GM21367 (cell line): ENCODE measurements around the gene PLEKHG4.

Source experiments
- ATAC-seq: cut with Tn5 transposase; IDR thresholded peaks from one replicate; pipeline ENCODE4 v1.9.1; 2021; ENCODE audit not compliant: unreplicated experiment

PLEKHG4 gene

DNA sequence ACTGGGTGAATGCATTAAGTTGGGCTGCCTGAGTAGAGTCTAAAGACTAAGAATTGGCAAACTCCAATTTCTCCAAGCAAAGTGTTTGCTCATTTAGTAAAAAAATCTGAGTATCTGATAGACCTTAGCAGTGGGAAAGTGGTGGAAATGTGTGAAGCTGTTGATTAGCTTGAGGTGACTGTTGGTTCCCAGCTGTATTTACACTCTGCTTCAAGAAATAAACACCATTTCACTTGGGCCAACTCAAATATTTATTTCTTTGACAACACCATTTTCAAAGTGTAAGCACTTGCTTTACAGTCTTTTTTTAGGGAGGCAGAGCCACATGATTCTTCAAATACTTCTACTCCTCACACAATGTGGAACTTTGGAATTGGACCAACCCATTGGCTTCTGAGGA lies 38.5 kb downstream of the PLEKHG4 start:
- no peak for ATAC-seq

DNA sequence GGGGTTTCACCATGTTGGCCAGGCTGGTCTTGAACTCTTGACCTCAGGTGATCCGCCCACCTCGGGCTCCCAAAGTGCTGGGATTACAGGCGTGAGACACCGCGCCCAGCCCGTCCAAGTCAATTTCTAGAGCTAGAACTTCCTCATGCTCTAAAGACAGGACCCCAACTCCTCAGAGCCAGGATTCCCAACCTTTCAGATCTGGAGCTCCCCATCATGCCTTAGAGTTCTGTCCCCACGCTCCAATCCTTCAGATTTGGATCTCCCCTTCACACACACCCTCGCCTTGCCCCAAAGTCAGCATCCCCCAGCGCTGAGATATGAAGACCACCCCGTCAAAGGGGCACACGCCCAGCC lies 46.8 kb downstream of the PLEKHG4 start:
- no peak for ATAC-seq

DNA sequence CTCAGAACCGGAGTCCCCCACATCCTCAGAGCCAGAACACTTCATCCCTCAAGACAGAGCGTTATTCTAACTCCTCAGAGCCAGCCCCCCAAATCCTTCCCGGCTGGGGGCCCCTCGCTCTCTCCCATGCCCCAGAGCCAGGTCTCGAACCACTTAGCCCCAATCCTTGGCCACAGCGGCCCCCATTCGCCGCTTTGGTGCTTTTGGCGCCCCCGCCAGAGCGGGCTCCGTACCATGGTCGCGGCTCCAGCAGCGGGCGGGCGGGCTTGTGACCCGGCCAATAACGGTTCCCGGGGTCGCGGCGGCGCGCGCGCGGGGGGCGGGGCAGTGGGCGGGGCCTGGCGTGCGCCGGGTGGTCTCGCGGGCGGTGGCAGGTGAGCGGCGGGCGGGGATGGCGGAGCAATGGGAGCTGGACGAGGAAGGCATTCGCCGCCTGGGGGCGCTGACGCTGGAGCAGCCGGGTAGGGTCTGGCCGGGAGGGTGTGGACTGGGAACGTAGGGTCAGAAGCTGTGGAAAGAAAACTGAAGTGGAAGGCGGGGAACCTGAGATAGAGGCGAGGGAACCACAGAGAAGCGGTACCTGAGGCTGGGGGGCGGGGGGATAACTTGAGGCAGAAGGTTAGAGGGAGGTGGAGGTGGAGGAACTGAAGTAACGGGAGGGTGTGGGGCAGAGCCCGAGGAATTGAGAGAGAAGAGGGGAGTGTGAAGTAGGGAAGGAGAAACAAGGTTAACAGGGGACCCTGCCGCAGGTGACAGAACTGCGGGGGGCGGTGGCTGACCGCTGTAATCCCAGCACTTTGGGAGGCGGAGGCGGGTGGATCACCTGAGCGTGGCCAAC lies 47.4 kb downstream of the PLEKHG4 start, which contains the start of the genes KCTD19 and LRRC36:
Gene KCTD19, minus strand, starts transcription at position 270 of the 838 bp plus-strand sequence. Its CDS starts 34 bp downstream, at position 236.
Gene LRRC36, plus strand, starts transcription at position 344 of the 838 bp plus-strand sequence. Its CDS starts 48 bp downstream, at position 392.
- ATAC-seq: no peak

- no peak for ATAC-seq
Measured at GRCh38 chr16:67327743-67328142, 48.4 kb downstream of the PLEKHG4 start.

DNA sequence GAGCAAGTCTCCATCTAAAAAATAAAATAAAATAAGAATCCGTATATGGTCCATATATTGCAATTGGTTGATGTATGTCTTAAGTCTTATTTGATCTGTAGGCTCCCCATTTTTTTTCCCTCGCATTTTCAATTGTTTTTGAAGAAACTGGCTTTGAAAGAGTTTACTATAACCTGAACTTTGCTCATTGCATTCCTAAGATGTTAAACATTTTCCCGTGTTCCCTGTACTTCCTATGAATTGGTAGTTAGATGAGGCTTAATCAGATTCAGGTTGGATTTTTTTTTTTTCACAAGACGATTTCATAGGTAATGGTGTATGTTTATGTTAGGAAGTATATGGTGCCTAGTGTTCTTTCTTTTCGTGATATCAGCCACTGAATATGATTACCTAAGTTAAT lies 50.6 kb downstream of the PLEKHG4 start:
- no peak for ATAC-seq

- ATAC-seq: no peak
Measured at GRCh38 chr16:67333315-67333714, 54.0 kb downstream of the PLEKHG4 start.

- ATAC-seq: no peak
Measured at GRCh38 chr16:67336116-67336515, 56.8 kb downstream of the PLEKHG4 start.

DNA sequence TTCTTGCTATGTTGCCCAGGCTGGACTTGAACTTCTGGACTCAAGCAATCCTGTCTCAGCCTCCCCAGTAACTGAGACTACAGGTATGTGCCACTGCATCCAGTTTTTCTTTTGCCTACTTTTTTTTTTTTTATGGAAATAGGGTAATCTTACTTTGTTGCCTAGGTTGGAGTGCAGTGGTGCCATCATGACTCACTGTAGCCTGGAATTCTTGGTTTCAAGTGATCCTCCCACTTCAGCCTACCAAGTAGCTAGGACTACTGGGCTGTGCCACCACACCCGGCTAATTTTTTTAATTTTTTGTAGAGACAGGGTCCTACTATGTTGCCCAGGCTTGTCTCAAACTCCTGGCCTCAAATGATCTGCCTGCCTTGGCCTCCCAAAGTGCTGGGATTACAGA lies 57.3 kb downstream of the PLEKHG4 start:
- no peak for ATAC-seq
